ENCODE data around the gene EXO1. TPM values are rescaled to one million over a fixed set of nuclear protein-coding genes. Genes with fewer than 3 reads are reported as not detected.

Gene EXO1
- total RNA-seq, 4 donors from 2014 or later = 0.68 to 2.4 (median 0.88) TPM; not detected in 1

DNA sequence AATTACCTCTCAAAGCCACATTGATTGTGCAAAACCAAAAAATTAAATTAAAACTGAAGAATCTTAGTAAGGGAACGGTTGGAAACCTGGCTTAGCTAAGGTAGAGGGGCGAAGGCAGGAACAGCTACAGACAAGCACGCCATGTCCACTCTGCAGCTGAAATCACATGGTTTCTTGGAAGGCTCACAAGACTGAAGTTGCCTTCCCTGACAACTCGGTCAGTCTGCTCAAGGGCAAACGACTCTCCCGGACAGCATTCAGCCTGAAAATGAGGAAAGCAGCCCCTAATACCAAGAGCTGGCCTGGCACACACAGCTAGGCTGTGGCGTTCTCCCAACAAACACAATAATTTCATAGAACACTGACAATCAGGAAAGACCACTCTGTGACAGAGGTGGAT, 86.9 kb downstream of the EXO1 start:
- TF ChIP-seq, protein P1, sequence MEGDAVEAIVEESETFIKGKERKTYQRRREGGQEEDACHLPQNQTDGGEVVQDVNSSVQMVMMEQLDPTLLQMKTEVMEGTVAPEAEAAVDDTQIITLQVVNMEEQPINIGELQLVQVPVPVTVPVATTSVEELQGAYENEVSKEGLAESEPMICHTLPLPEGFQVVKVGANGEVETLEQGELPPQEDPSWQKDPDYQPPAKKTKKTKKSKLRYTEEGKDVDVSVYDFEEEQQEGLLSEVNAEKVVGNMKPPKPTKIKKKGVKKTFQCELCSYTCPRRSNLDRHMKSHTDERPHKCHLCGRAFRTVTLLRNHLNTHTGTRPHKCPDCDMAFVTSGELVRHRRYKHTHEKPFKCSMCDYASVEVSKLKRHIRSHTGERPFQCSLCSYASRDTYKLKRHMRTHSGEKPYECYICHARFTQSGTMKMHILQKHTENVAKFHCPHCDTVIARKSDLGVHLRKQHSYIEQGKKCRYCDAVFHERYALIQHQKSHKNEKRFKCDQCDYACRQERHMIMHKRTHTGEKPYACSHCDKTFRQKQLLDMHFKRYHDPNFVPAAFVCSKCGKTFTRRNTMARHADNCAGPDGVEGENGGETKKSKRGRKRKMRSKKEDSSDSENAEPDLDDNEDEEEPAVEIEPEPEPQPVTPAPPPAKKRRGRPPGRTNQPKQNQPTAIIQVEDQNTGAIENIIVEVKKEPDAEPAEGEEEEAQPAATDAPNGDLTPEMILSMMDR (IDR thresholded peaks at IDR 0.05; ENCODE audit: low read depth) = no peak

Other genes with a start within 250 kb of the EXO1 start
- gene CHML, start 207.8 kb upstream of the EXO1 start, total RNA-seq = 10 to 100 TPM in 2 of 4 donors, 1 to 10 TPM in 2; 6.2 to 13.0 (median 9.4) TPM
- 10 to 100 TPM in 3 of 4 donors, 1 to 10 TPM in 1; 9.5 to 48.1 (median 14.0) TPM for gene OPN3, start 207.8 kb upstream of the EXO1 start, total RNA-seq
- gene WDR64, start 195.9 kb upstream of the EXO1 start, total RNA-seq = not detected
- gene BECN2, start 109.6 kb downstream of the EXO1 start, total RNA-seq = not detected
- 10 to 100 TPM in 3 of 4 donors, 1 to 10 TPM in 1; 3.1 to 48.1 (median 28.0) TPM for gene MAP1LC3C, start 150.9 kb downstream of the EXO1 start, total RNA-seq